ENCODE measurements around the gene R3HDM4.

The R3HDM4 gene

GRCh38 chr19:929891-930258 lies 16.9 kb upstream of the R3HDM4 start:
- no peak for TF ChIP-seq CTCF (IDR thresholded peaks at IDR 0.05; ENCODE audit: control insufficient read depth, extremely low read depth, insufficient read depth)
- H3K4me3 ChIP-seq (ENCODE audit: low read depth, low read length) = no peak overlapping the region
- DNase-seq (ENCODE audit: low read depth) = no peak

DNA sequence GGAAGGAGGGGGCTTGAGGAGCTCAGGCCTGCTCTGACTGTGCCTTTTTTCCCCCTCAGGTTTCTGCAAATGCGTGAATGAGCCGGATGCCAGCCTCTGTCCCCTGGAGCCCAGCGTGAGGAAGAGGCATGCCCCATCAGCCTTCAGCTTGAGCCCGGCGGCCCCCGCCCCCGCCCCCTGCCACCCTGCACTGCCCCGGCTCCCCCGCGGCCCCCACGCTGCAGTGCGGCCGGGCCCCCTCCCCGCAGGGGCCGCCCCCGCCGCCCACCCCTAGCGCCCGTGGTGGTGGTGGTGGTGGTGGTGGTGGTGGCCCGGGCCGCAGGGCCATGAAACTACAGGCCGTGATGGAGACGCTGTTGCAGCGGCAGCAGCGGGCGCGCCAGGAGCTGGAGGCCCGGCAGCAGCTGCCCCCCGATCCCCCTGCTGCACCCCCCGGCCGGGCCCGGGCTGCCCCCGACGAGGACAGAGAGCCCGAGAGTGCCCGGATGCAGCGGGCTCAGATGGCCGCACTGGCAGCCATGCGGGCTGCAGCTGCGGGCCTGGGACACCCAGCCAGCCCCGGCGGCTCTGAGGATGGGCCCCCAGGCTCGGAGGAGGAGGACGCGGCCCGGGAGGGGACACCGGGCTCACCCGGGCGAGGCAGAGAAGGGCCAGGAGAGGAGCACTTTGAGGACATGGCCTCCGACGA lies 16.3 kb upstream of the R3HDM4 start:
- TF ChIP-seq CTCF (IDR thresholded peaks at IDR 0.05; ENCODE audit: control insufficient read depth, extremely low read depth, insufficient read depth) = no peak
- no peak overlapping the region for H3K4me3 ChIP-seq (ENCODE audit: low read depth, low read length)
- no peak for DNase-seq (ENCODE audit: low read depth)

GRCh38 chr19:928471-929202 lies 15.6 kb upstream of the R3HDM4 start:
- no peak for TF ChIP-seq CTCF (IDR thresholded peaks at IDR 0.05; ENCODE audit: control insufficient read depth, extremely low read depth, insufficient read depth)
- DNase-seq (ENCODE audit: low read depth) = no peak
- no peak overlapping the region for H3K4me3 ChIP-seq (ENCODE audit: low read depth, low read length)

- no peak for TF ChIP-seq CTCF (IDR thresholded peaks at IDR 0.05; ENCODE audit: control insufficient read depth, extremely low read depth, insufficient read depth)
These were observed 14.9 kb upstream of the R3HDM4 start for GRCh38 chr19:927780-928401.

GRCh38 chr19:927351-927779 lies 14.3 kb upstream of the R3HDM4 start:
- no peak for DNase-seq (ENCODE audit: low read depth)
- H3K4me3 ChIP-seq (ENCODE audit: low read depth, low read length) = peak overlapping the region; percentile 92
- TF ChIP-seq CTCF (IDR thresholded peaks at IDR 0.05; ENCODE audit: control insufficient read depth, extremely low read depth, insufficient read depth) = no peak

More at GRCh38 chr19:927780-928401, 14.9 kb upstream of the R3HDM4 start:
- DNase-seq (ENCODE audit: low read depth) = no peak
- H3K4me3 ChIP-seq (ENCODE audit: low read depth, low read length) = no peak overlapping the region

DNA sequence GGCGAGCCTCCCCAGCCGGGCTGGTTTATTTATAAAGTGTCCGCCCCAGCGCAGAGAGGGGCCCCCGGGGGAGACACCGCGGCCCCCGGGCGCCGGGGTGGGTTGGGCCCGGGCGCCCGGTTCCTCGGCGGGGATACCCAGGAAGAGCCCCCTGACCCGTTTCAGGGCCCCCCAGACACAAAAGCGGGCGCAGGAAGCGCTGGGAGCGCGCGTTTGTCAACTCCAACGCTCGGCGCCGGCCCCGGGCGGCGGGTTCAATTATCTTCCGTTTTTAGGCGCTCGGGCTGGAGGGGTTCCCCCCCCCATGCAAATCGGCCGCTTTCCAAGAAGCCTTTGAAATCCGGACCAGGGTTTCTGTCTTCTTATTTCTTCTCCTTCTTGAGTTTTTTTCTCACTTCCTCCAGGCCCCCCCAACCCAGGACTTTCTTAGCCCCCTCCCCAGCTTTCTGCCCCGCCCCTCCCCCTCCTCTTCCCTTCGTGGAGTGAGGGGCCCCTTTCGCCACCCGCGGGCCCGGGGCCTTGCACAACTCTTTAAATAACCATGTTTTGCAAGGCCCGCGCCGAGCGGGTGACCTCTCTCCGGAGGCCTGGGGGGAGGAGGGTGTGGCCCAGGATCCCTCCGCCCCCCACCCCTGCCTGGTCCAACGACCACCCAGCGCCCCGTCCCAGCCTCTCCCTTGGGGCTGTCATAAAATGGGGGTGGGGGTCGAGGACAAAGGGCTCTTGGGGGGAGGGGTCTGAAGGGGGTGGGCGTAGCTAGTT lies 13.8 kb upstream of the R3HDM4 start:
- DNase-seq (ENCODE audit: low read depth) = no peak
- no peak for TF ChIP-seq CTCF (IDR thresholded peaks at IDR 0.05; ENCODE audit: control insufficient read depth, extremely low read depth, insufficient read depth)
- H3K4me3 ChIP-seq (ENCODE audit: low read depth, low read length) = peak overlapping the region; percentile 92
